H1 (cell line): ENCODE measurements around the gene EED. TPM values are rescaled to one million over a fixed set of nuclear protein-coding genes. Genes with fewer than 3 reads are reported as not detected.
"Not testable (repeated sequence)": the region's sequence is repeated elsewhere in the genome, so short reads cannot be mapped to it uniquely, and the experiment has no call there.

Experiments
- CTCF ChIA-PET: fragments of 300-600 bp; sonication (Branson Sonifier 250); formaldehyde crosslinking; loops from one replicate; lab custom pipeline; 2021; ENCODE audit not compliant: partially characterized antibody; lab: Charles Lee
- POLR2A ChIA-PET: fragments of 300-600 bp; sonication (Branson Sonifier 250); formaldehyde crosslinking; loops from one replicate; lab custom pipeline; 2021; ENCODE audit warnings: inconsistent platforms; ENCODE audit not compliant: partially characterized antibody; lab: Charles Lee
- DNase-seq, 2 experiments: peaks; one replicate each; pipeline versions ENCODE4 v3.0.0 to v3.0.0-alpha.2; 2010 to 2022; ENCODE audit warnings: low spot score in 2 of 2, low read depth in 1 of 2, mixed read lengths in 1 of 2
- FAIRE-seq: peaks from 2 replicates; lab custom pipeline; 2011; peaks lifted over from hg19 to GRCh38; lab: Jason Lieb, UNC
- H2AFZ ChIP-seq: 2 replicates; pipeline ENCODE4 v1.8.1; 2012; ENCODE audit warnings: low read length, inconsistent platforms
- H2AK5ac ChIP-seq: 2 replicates; pipeline ENCODE4 v1.6.1; 2013; ENCODE audit warnings: low read depth, low read length
- H2BK120ac ChIP-seq: replicated peaks from 2 replicates; pipeline ENCODE3; 2013; ENCODE audit warnings: low read depth, low read length, inconsistent platforms
- H2BK12ac ChIP-seq: 2 replicates; pipeline ENCODE4 v1.6.1; 2013; ENCODE audit warnings: low read depth, low read length
- H2BK15ac ChIP-seq: 2 replicates; pipeline ENCODE4 v1.6.1; 2013; ENCODE audit warnings: low read length
- H2BK20ac ChIP-seq: 2 replicates; pipeline ENCODE4 v1.6.1; 2013; ENCODE audit warnings: low read length
- H2BK5ac ChIP-seq: 2 replicates; pipeline ENCODE4 v1.6.1; 2013; ENCODE audit warnings: low read depth, low read length
- H3K14ac ChIP-seq: 2 replicates; pipeline ENCODE4 v1.6.1; 2013; ENCODE audit warnings: inconsistent platforms; ENCODE audit not compliant: insufficient read length
- H3K18ac ChIP-seq: 2 replicates; pipeline ENCODE4 v1.6.1; 2013; ENCODE audit warnings: low read length; ENCODE audit errors: extremely low read depth
- H3K23ac ChIP-seq: 2 replicates; pipeline ENCODE4 v1.6.1; 2013; ENCODE audit warnings: inconsistent platforms; ENCODE audit not compliant: insufficient read length
- H3K23me2 ChIP-seq: 2 replicates; pipeline ENCODE4 v1.6.1; 2013; ENCODE audit warnings: low read depth, low read length
- H3K27ac ChIP-seq: 2 replicates; pipeline ENCODE4 v1.6.1; 2011; ENCODE audit warnings: low read depth, low read length, inconsistent platforms
- H3K27me3 ChIP-seq, 4 experiments: replicated peaks in 1 of 4; 1 replicate in 1 of 4; 2 replicates in 3 of 4; pipeline versions ENCODE4 v1.6.1 to v1.8.1; 2011 to 2013; ENCODE audit warnings: low read length in 3 of 4, mild to moderate bottlenecking in 3 of 4, inconsistent platforms in 2 of 4, mixed read lengths in 2 of 4, moderate library complexity in 1 of 4; ENCODE audit not compliant: control insufficient read depth in 3 of 4, insufficient read depth in 3 of 4; ENCODE audit errors: extremely low read depth in 1 of 4
- H3K36me3 ChIP-seq, 4 experiments: 2 replicates each; pipeline versions ENCODE4 v1.6.1 to v1.8.1; 2011 to 2013; ENCODE audit warnings: mild to moderate bottlenecking in 4 of 4, low read length in 3 of 4, moderate library complexity in 2 of 4, control low read depth in 1 of 4, inconsistent platforms in 1 of 4; ENCODE audit not compliant: insufficient read depth in 4 of 4, control insufficient read depth in 2 of 4
- H3K4ac ChIP-seq: replicated peaks from 2 replicates; pipeline ENCODE3; 2013; ENCODE audit warnings: low read length, low read depth, mixed read lengths, inconsistent platforms; ENCODE audit not compliant: insufficient read length
- H3K4me1 ChIP-seq, 4 experiments: replicated peaks in 1 of 4; 1 replicate in 1 of 4; 2 replicates in 3 of 4; pipeline versions ENCODE4 v1.6.1 to v1.8.1; 2011 to 2013; ENCODE audit warnings: low read length in 3 of 4, inconsistent platforms in 2 of 4, mixed read lengths in 1 of 4; ENCODE audit not compliant: insufficient read depth in 4 of 4, control insufficient read depth in 3 of 4
- H3K4me2 ChIP-seq, 2 experiments: 2 replicates each; pipeline versions ENCODE4 v1.6.1 to v1.8.1; 2011 to 2013; ENCODE audit warnings: low read depth in 2 of 2, low read length in 2 of 2, control low read depth in 1 of 2, inconsistent platforms in 1 of 2, mild to moderate bottlenecking in 1 of 2; ENCODE audit not compliant: insufficient read depth in 1 of 2
- H3K4me3 ChIP-seq, 4 experiments: fragments of 200-600, 300-600 bp in 1 of 4; sonication (generic), shearing (Covaris generic), sonication (Bioruptor Twin) in 1 of 4; 2 replicates each; pipeline versions ENCODE4 v1.5.1 to v1.8.1; 2011 to 2016; ENCODE audit warnings: low read length in 4 of 4, low read depth in 3 of 4, control low read depth in 2 of 4, inconsistent platforms in 2 of 4, mild to moderate bottlenecking in 2 of 4, mixed read lengths in 1 of 4, moderate library complexity in 1 of 4; ENCODE audit not compliant: insufficient read depth in 2 of 4; ENCODE audit errors: extremely low read depth in 1 of 4
- H3K56ac ChIP-seq: replicated peaks from 2 replicates; pipeline ENCODE3; 2013; ENCODE audit warnings: low read depth, mild to moderate bottlenecking, mixed read lengths, low read length, inconsistent platforms; ENCODE audit not compliant: insufficient read length
- H3K79me1 ChIP-seq: 2 replicates; pipeline ENCODE4 v1.6.1; 2013; ENCODE audit warnings: low read depth, low read length, control low read depth
- H3K79me2 ChIP-seq, 2 experiments: 2 replicates each; pipeline versions ENCODE4 v1.6.1 to v1.8.1; 2012 to 2013; ENCODE audit warnings: low read length in 2 of 2, mild to moderate bottlenecking in 2 of 2, inconsistent platforms in 1 of 2; ENCODE audit not compliant: insufficient read depth in 2 of 2, control insufficient read depth in 1 of 2
- H3K9ac ChIP-seq, 4 experiments: replicated peaks in 1 of 4; 1 replicate in 1 of 4; 2 replicates in 3 of 4; pipeline versions ENCODE4 v1.6.1 to v1.8.1; 2011 to 2013; ENCODE audit warnings: low read depth in 3 of 4, low read length in 3 of 4, control low read depth in 2 of 4, mild to moderate bottlenecking in 2 of 4, moderate library complexity in 2 of 4, inconsistent platforms in 1 of 4; ENCODE audit errors: extremely low read depth in 1 of 4
- H3K9me3 ChIP-seq, 2 experiments: 2 replicates each; pipeline versions ENCODE4 v1.6.1 to v1.8.1; 2012 to 2013; ENCODE audit warnings: mild to moderate bottlenecking in 2 of 2, moderate library complexity in 2 of 2, control low read depth in 1 of 2, inconsistent platforms in 1 of 2, low read depth in 1 of 2, low read length in 1 of 2, mixed read lengths in 1 of 2; ENCODE audit not compliant: insufficient read depth in 2 of 2
- H4K20me1 ChIP-seq, 2 experiments: replicated peaks in 1 of 2; 2 replicates each; pipeline versions ENCODE3 to v1.8.1; 2011 to 2013; ENCODE audit warnings: inconsistent platforms in 2 of 2, low read length in 2 of 2, mild to moderate bottlenecking in 1 of 2; ENCODE audit not compliant: insufficient read depth in 2 of 2, control insufficient read depth in 1 of 2
- H4K5ac ChIP-seq: 2 replicates; pipeline ENCODE4 v1.6.1; 2013; ENCODE audit warnings: low read length, low read depth, mixed read lengths, inconsistent platforms; ENCODE audit not compliant: insufficient read length
- H4K8ac ChIP-seq: 2 replicates; pipeline ENCODE4 v1.8.0; 2013; ENCODE audit warnings: mild to moderate bottlenecking, moderate library complexity, low read length, inconsistent platforms; ENCODE audit not compliant: insufficient read depth; ENCODE audit errors: extremely low read depth
- H4K91ac ChIP-seq: replicated peaks from 2 replicates; pipeline ENCODE3; 2013; ENCODE audit warnings: low read length, mixed read lengths, inconsistent platforms; ENCODE audit not compliant: insufficient read length
- KDM4A ChIP-seq: IDR thresholded peaks from one replicate; pipeline ENCODE4 v1.7.1; 2012; ENCODE audit warnings: low read depth, mild to moderate bottlenecking, moderate library complexity, low read length, inconsistent platforms; ENCODE audit not compliant: severe bottlenecking
- WGBS, 2 experiments: shearing (Covaris generic) in 1 of 2; methylation state at CpG; one replicate each; pipeline versions ENCODE4 v1.1.6 to v1.1.7; 2013 to 2015; ENCODE audit warnings: low lambda C conversion rate in 2 of 2, mixed read lengths in 2 of 2, inconsistent platforms in 1 of 2, low coverage in 1 of 2, missing lambda C conversion rate in 1 of 2; ENCODE audit not compliant: insufficient replicate concordance in 2 of 2, insufficient coverage in 1 of 2, insufficient read length in 1 of 2; ENCODE audit errors: extremely low coverage in 1 of 2, missing lambda C conversion rate in 1 of 2; 5-methylcytosine and 5-hydroxymethylcytosine counted together
- polyA plus RNA-seq, 7 experiments: library from polyadenylated mRNA; depleted of rRNA in 3 of 7; stranded (reverse) in 5 of 7; unstranded in 2 of 7; fragments of >200 nt in 5 of 7; fragments of 200-250 nt in 2 of 7; gene quantifications; 1 replicate in 5 of 7; 2 replicates in 1 of 7; 4 replicates in 1 of 7; pipeline versions ENCODE4 v1.2.1 to v1.2.3, GENCODE V29; 2011 to 2013; ENCODE audit warnings: missing spikeins in 2 of 7, mixed read lengths in 2 of 7
- total RNA-seq: library from RNA; stranded (reverse); fragmentation: NEBNext Ultra II Directional; extraction: Animal tissue kit (Norgen Biotek cat#: 25700); gene quantifications from 2 replicates; pipeline ENCODE4 v1.2.1, GENCODE V29; 2021

The EED gene
- total and polyA plus RNA-seq, 2 of the 8 experiments (the other 6 are each of a cell fraction or from before 2014, with no cell fraction given) = 12.6 to 26.9 TPM

GRCh38 chr11:86222081-86222480 is 22.5 kb upstream of the EED start (continued):
- TF ChIP-seq KDM4A = no peak

GRCh38 chr11:86224575-86224974 is 20.0 kb upstream of the EED start:
- H3K36me3 ChIP-seq, H3K79me1 ChIP-seq, H3K27ac ChIP-seq, H3K79me2 ChIP-seq, H3K23ac ChIP-seq, H3K9me3 ChIP-seq, H3K27me3 ChIP-seq, DNase-seq, H3K4ac ChIP-seq, H2BK20ac ChIP-seq, H2BK15ac ChIP-seq, H4K91ac ChIP-seq, H3K14ac ChIP-seq, H3K4me1 ChIP-seq, H4K8ac ChIP-seq, H2BK120ac ChIP-seq, H2BK12ac ChIP-seq, H2AFZ ChIP-seq, H3K4me3 ChIP-seq, H2BK5ac ChIP-seq, H3K18ac ChIP-seq, H4K5ac ChIP-seq, H2AK5ac ChIP-seq, H3K9ac ChIP-seq, H3K4me2 ChIP-seq, H3K56ac ChIP-seq, FAIRE-seq, H3K23me2 ChIP-seq, H4K20me1 ChIP-seq: not testable (repeated sequence)
- POLR2A ChIA-PET = interaction anchor here (0.8 kb wide), 1 partner anchor 576 kb away, joined by 3 read pairs; the partner anchor contains the start of gene TMEM126A
- 61% methylated on average over 4 of the region's 4 CpGs; no CpG with 5 or more reads in 1 of the 2 experiments for WGBS, 2 experiments
- CTCF ChIA-PET = interaction anchor here (0.7 to 1.6 kb wide), 3 partner anchors 22 to 29 kb away, joined by 3 to 4 read pairs (median 3); no protein-coding TSS in a partner anchor
